Activated naive CD8-positive, alpha-beta T cell treated with anti-CD3 and anti-CD28 coated beads for 36 hours (primary cell): Measurements from ENCODE around the gene GARNL3. TPM values are rescaled to one million over a fixed set of nuclear protein-coding genes. Genes with fewer than 3 reads are reported as not detected.

Source experiments
- DNase-seq: peaks from one replicate; pipeline ENCODE4 v3.0.0; 2021
- H3K27ac Mint-ChIP-seq: one replicate; pipeline ENCODE4 v1.8.0; 2022; ENCODE audit warnings: mild to moderate bottlenecking, moderate library complexity, mixed read lengths
- H3K27me3 Mint-ChIP-seq: one replicate; pipeline ENCODE4 v1.8.0; 2022; ENCODE audit warnings: mild to moderate bottlenecking, mixed read lengths
- H3K36me3 Mint-ChIP-seq: one replicate; pipeline ENCODE4 v1.8.0; 2021; ENCODE audit warnings: mild to moderate bottlenecking, mixed read lengths
- H3K4me1 Mint-ChIP-seq: one replicate; pipeline ENCODE4 v1.8.0; 2021; ENCODE audit warnings: mixed read lengths
- H3K4me3 Mint-ChIP-seq: one replicate; pipeline ENCODE4 v1.8.0; 2022; ENCODE audit warnings: mild to moderate bottlenecking, moderate library complexity, mixed read lengths
- H3K9me3 Mint-ChIP-seq: one replicate; pipeline ENCODE4 v1.8.0; 2022; ENCODE audit warnings: mixed read lengths
- total RNA-seq, 2 experiments: library from RNA; stranded (reverse); gene quantifications; one replicate each; pipeline ENCODE4 v1.2.3, GENCODE V29; 2021

The GARNL3 gene, protein sequence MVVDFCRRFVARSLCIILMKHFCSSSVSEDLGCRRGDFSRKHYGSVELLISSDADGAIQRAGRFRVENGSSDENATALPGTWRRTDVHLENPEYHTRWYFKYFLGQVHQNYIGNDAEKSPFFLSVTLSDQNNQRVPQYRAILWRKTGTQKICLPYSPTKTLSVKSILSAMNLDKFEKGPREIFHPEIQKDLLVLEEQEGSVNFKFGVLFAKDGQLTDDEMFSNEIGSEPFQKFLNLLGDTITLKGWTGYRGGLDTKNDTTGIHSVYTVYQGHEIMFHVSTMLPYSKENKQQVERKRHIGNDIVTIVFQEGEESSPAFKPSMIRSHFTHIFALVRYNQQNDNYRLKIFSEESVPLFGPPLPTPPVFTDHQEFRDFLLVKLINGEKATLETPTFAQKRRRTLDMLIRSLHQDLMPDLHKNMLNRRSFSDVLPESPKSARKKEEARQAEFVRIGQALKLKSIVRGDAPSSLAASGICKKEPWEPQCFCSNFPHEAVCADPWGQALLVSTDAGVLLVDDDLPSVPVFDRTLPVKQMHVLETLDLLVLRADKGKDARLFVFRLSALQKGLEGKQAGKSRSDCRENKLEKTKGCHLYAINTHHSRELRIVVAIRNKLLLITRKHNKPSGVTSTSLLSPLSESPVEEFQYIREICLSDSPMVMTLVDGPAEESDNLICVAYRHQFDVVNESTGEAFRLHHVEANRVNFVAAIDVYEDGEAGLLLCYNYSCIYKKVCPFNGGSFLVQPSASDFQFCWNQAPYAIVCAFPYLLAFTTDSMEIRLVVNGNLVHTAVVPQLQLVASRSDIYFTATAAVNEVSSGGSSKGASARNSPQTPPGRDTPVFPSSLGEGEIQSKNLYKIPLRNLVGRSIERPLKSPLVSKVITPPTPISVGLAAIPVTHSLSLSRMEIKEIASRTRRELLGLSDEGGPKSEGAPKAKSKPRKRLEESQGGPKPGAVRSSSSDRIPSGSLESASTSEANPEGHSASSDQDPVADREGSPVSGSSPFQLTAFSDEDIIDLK
- 1 to 10 TPM; 2.0 TPM for total RNA-seq

DNA sequence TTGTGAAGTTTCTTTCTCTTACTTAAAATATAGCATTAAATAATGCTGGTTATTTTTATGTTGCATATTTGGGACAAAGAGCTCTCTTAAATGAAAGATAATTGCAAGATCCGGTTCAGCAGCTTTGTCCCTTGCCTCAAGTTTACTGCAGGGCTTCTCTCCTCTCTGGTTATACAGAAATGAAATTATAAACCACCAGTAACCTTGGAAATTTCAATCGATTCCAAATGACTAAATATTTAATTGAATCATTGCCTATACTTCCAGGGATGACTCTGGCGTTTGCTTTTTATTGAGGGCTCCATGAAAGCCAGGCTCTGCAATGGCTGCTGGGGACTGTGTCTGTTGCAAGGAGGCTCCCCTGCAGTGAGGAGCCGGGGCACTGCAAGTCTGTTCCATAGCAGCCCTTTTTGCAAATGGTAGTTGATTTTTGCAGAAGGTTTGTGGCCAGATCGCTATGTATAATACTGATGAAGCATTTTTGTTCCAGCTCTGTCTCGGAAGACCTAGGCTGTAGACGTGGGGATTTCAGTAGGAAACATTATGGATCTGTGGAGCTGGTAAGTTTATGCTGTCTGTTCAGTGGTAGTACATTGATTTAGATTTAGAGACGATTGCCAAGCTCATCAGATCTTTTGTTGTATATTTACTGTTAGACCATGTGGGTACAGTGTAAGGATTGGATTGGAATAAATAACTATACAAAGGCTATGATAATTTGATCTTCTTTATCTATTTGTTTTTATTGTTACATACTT lies at the start of gene GARNL3:
Gene GARNL3, plus strand, starts transcription at position 313 of the 758 bp plus-strand sequence. Its CDS starts 104 bp downstream, at position 417.
- Mint-ChIP-seq H3K36me3 (no peaks in the 10 kb centered on the region), H3K4me3 (no peak within 1 kb of the TSS), H3K27ac (no peak within 1 kb of the TSS), H3K27me3 (no peaks in the 10 kb centered on the region), H3K4me1 (no peaks in the 10 kb centered on the region), H3K9me3 (no peaks in the 10 kb centered on the region)
- no peak for DNase-seq

- Mint-ChIP-seq H3K27ac (no peak overlapping the region), H3K27me3 (no peaks in the 10 kb centered on the region), H3K36me3 (no peaks in the 10 kb centered on the region), H3K9me3 (no peaks in the 10 kb centered on the region), H3K4me3 (no peak overlapping the region), H3K4me1 (peaks cover 4% of the 10 kb centered on the region)
- no peak for DNase-seq
Measured at GRCh38 chr9:127215268-127216209, 49.0 kb upstream of the GARNL3 start.

DNA sequence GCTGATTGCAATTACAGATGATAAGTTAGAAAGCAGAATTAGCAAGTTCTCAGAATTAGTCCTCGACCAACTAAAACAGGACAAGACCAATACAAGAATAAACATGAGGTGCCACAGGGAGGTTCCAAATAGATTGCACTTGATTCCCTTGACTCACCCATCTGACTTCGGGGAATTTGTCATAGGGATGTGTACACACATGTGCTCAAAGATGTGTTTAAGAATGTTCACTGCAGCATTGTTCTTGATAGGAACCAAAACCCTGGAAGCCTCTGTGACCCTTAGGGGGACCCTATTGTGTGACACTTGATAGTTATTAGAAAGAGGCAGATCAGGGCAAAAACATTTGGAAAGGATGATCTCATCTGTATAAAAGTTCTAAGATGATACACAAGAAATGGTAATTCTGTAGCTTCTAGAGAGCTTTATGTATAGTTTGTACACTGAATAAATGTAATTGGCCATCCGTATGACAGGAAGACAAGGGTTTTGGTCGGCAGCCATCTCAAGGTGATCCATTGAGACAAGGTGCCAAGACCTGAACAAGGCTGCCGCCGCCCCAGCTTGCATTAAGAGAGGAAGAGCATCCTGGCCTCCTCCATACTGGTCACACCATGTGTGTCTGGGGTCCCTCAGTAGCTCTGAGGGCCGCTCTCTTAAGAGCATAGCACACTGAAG lies 48.2 kb upstream of the GARNL3 start:
- DNase-seq: no peak
- no peak overlapping the region for H3K4me3 Mint-ChIP-seq
- H3K9me3 Mint-ChIP-seq: no peaks in the 10 kb centered on the region
- H3K4me1 Mint-ChIP-seq: peaks cover 4% of the 10 kb centered on the region
- H3K27me3 Mint-ChIP-seq: no peaks in the 10 kb centered on the region
- no peak overlapping the region for H3K27ac Mint-ChIP-seq
- no peaks in the 10 kb centered on the region for H3K36me3 Mint-ChIP-seq

- H3K9me3 Mint-ChIP-seq: no peaks in the 10 kb centered on the region
- peaks cover 4% of the 10 kb centered on the region for H3K4me1 Mint-ChIP-seq
- no peaks in the 10 kb centered on the region for H3K36me3 Mint-ChIP-seq
Measured at GRCh38 chr9:127216888-127217217, 47.7 kb upstream of the GARNL3 start.

DNA sequence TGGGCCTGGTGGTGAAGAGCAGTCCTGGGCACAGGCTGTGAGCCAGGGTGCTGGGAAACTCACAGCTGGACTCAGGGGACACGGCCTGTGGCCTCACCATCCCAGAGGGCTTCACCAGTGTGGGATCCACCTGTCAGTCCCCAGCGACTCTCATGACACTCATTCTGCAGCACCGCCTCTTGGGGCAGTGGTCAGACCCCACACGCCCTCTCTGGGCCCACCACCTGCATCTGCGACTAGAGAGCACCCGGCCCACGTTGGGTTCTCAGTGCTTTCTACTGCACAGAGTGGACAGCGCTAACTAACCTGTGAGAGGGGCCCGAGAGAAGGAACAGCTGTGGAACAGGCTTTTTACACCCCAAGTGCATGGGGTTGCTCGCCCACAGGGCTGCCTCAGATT lies 45.8 kb upstream of the GARNL3 start:
- Mint-ChIP-seq H3K4me3 (no peak overlapping the region), H3K27ac (no peak overlapping the region), H3K27me3 (no peaks in the 10 kb centered on the region), H3K9me3 (no peaks in the 10 kb centered on the region), H3K36me3 (no peaks in the 10 kb centered on the region), H3K4me1 (peaks cover 11% of the 10 kb centered on the region)
- no peak for DNase-seq

More at GRCh38 chr9:127216888-127217217, 47.7 kb upstream of the GARNL3 start:
- H3K4me3 Mint-ChIP-seq: no peak overlapping the region
- no peaks in the 10 kb centered on the region for H3K27me3 Mint-ChIP-seq
- no peak for DNase-seq
- no peak overlapping the region for H3K27ac Mint-ChIP-seq

DNA sequence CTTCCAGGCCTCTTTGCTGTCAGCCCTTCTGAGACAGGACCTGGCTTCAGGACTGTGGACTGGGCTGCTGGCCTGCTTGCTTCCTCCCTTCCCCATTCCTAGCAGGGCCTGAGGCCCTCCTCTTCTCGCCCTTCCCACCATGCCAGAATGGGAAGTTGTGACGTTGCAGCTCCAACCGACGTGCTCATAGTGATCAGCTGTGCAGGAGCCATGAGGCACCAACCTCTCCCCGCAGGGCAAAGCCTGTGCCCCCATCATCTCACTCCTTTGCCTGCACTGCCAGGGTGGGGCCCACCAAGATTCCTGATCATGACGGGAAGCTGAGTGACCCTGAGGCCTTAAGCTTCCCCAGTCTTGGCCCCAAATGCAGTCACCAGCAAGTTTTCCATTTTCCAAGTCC lies 45.1 kb upstream of the GARNL3 start:
- no peaks in the 10 kb centered on the region for H3K9me3 Mint-ChIP-seq
- H3K4me1 Mint-ChIP-seq: peaks cover 13% of the 10 kb centered on the region
- H3K27me3 Mint-ChIP-seq: peaks cover 3% of the 10 kb centered on the region
- H3K4me3 Mint-ChIP-seq: no peak overlapping the region
- DNase-seq: no peak
- no peak overlapping the region for H3K27ac Mint-ChIP-seq
- peaks cover 1% of the 10 kb centered on the region for H3K36me3 Mint-ChIP-seq

- Mint-ChIP-seq H3K4me1 (peaks cover 19% of the 10 kb centered on the region), H3K27me3 (peaks cover 13% of the 10 kb centered on the region), H3K4me3 (no peak overlapping the region), H3K36me3 (peaks cover 1% of the 10 kb centered on the region), H3K27ac (no peak overlapping the region), H3K9me3 (no peaks in the 10 kb centered on the region)
- DNase-seq: no peak
Measured at GRCh38 chr9:127221695-127222094, 42.9 kb upstream of the GARNL3 start.

GRCh38 chr9:127222388-127223095 lies 42.0 kb upstream of the GARNL3 start:
- no peak overlapping the region for H3K4me3 Mint-ChIP-seq
- H3K9me3 Mint-ChIP-seq: no peaks in the 10 kb centered on the region
- H3K36me3 Mint-ChIP-seq: peaks cover 1% of the 10 kb centered on the region
- H3K27me3 Mint-ChIP-seq: peaks cover 20% of the 10 kb centered on the region
- H3K4me1 Mint-ChIP-seq: peaks cover 19% of the 10 kb centered on the region
- DNase-seq: no peak
- no peak overlapping the region for H3K27ac Mint-ChIP-seq

GRCh38 chr9:127223266-127223665 lies 41.3 kb upstream of the GARNL3 start:
- Mint-ChIP-seq H3K36me3 (peaks cover 1% of the 10 kb centered on the region), H3K9me3 (no peaks in the 10 kb centered on the region), H3K4me1 (peaks cover 19% of the 10 kb centered on the region), H3K27me3 (peaks cover 20% of the 10 kb centered on the region), H3K4me3 (no peak overlapping the region), H3K27ac (no peak overlapping the region)
- DNase-seq: no peak

- H3K9me3 Mint-ChIP-seq: no peaks in the 10 kb centered on the region
- no peak overlapping the region for H3K4me3 Mint-ChIP-seq
- peaks cover 19% of the 10 kb centered on the region for H3K4me1 Mint-ChIP-seq
- DNase-seq: no peak
- H3K27me3 Mint-ChIP-seq: peaks cover 20% of the 10 kb centered on the region
- H3K36me3 Mint-ChIP-seq: peaks cover 1% of the 10 kb centered on the region
- no peak overlapping the region for H3K27ac Mint-ChIP-seq
Measured at GRCh38 chr9:127223810-127224177, 40.8 kb upstream of the GARNL3 start.

DNA sequence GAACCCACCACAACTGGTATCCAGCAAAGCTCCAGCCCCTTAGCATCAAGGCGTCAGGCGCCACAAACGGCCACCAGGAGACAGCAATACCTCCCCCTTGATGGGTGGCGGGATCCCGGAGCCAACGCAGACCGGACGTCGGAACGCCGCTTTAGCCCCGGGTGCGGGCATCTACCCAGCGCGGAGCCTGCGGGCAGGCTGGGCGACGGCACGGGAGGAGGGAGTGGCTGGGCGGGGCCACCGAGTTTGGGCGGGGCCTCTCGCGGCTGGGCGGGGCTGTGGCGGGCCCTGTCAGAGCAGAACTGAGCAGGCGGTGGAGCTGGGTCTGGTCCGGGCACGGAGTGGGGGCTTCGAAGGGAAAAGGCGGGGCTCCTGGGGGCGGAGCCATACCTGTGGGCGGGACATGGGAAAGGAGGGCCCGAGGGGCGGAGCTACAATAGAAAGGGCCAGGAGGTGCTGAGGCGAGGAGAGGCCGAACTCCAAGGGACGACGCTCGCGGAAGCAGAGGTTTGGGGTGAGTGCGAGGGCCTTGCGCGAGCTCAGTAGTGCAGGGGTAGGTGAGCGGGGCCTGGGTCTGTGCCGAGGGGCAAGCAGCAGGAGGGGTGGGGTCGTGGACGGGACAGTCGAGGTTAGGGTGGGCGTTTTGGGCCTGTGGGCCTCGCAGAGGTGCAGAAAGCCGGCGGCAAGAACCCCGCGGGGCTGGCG lies 40.2 kb upstream of the GARNL3 start:
- Mint-ChIP-seq H3K27me3 (peaks cover 24% of the 10 kb centered on the region), H3K36me3 (peaks cover 1% of the 10 kb centered on the region), H3K4me3 (peak overlapping the region; percentile 86), H3K4me1 (peaks cover 19% of the 10 kb centered on the region), H3K27ac (peak overlapping the region; percentile 84), H3K9me3 (no peaks in the 10 kb centered on the region)
- peak; percentile 86 for DNase-seq

GRCh38 chr9:127224883-127225739 lies 39.5 kb upstream of the GARNL3 start:
- H3K36me3 Mint-ChIP-seq: peaks cover 1% of the 10 kb centered on the region
- peak overlapping the region; percentile 59 for H3K4me3 Mint-ChIP-seq
- H3K9me3 Mint-ChIP-seq: no peaks in the 10 kb centered on the region
- H3K4me1 Mint-ChIP-seq: peaks cover 19% of the 10 kb centered on the region
- peaks cover 27% of the 10 kb centered on the region for H3K27me3 Mint-ChIP-seq
- H3K27ac Mint-ChIP-seq: no peak overlapping the region
- DNase-seq: peak; percentile 92
